Central memory CD8-positive, alpha-beta T cell (primary cell): Measurements from ENCODE around the gene CATSPERB.
"Not testable (repeated sequence)": the region's sequence is repeated elsewhere in the genome, so short reads cannot be mapped to it uniquely, and the experiment has no call there.

Source experiments
- ATAC-seq: fragments of 150-1000 bp; cut with Tn5 transposase; replicated peaks from 2 replicates; pipeline ENCODE4 v1.10.0; 2022; ENCODE audit warnings: mild to moderate bottlenecking, moderate FRiP score, moderate number of reproducible peaks; ENCODE audit not compliant: poor library complexity, severe bottlenecking; ENCODE audit errors: extremely low read depth
- DNase-seq, 2 donors: peaks; one replicate each; pipeline ENCODE4 v3.0.0; 2021; ENCODE audit warnings: low spot score in 2 of 2
- H3K27ac Mint-ChIP-seq: one replicate; pipeline ENCODE4 v1.8.0; 2022; ENCODE audit warnings: low read depth, mild to moderate bottlenecking, moderate library complexity, mixed read lengths
- H3K27me3 Mint-ChIP-seq: one replicate; pipeline ENCODE4 v1.8.0; 2022; ENCODE audit warnings: mixed read lengths
- H3K36me3 Mint-ChIP-seq: one replicate; pipeline ENCODE4 v1.8.0; 2022; ENCODE audit warnings: mild to moderate bottlenecking, moderate library complexity, mixed read lengths; ENCODE audit not compliant: insufficient read depth
- H3K4me1 Mint-ChIP-seq: one replicate; pipeline ENCODE4 v1.8.0; 2022; ENCODE audit warnings: mixed read lengths
- H3K4me3 Mint-ChIP-seq: one replicate; pipeline ENCODE4 v1.8.0; 2022; ENCODE audit warnings: mild to moderate bottlenecking, moderate library complexity, mixed read lengths
- H3K9me3 Mint-ChIP-seq: one replicate; pipeline ENCODE4 v1.8.0; 2022; ENCODE audit warnings: mixed read lengths

The CATSPERB gene

GRCh38 chr14:91554535-91555332 lies 177.2 kb downstream of the CATSPERB start:
- Mint-ChIP-seq H3K27me3 (no peaks in the 10 kb centered on the region), H3K4me3 (no peak overlapping the region), H3K9me3 (no peaks in the 10 kb centered on the region), H3K27ac (no peak overlapping the region), H3K36me3 (no peaks in the 10 kb centered on the region), H3K4me1 (no peaks in the 10 kb centered on the region)
- DNase-seq (no peak), ATAC-seq (no peak)

- Mint-ChIP-seq H3K36me3 (no peaks in the 10 kb centered on the region), H3K27me3 (peaks cover 24% of the 10 kb centered on the region), H3K27ac (no peak overlapping the region), H3K4me1 (no peaks in the 10 kb centered on the region), H3K4me3 (no peak overlapping the region), H3K9me3 (no peaks in the 10 kb centered on the region)
- DNase-seq, result no peak
- ATAC-seq, result no peak
Measured at GRCh38 chr14:91548108-91548507, 183.8 kb downstream of the CATSPERB start.

GRCh38 chr14:91545946-91546716 lies 185.8 kb downstream of the CATSPERB start:
- no peak overlapping the region for H3K4me3 Mint-ChIP-seq

GRCh38 chr14:91545204-91545603 lies 186.7 kb downstream of the CATSPERB start:
- peaks cover 40% of the 10 kb centered on the region for H3K27me3 Mint-ChIP-seq
- DNase-seq (no peak), ATAC-seq (no peak)
- peaks cover 19% of the 10 kb centered on the region for H3K9me3 Mint-ChIP-seq
- H3K4me1 Mint-ChIP-seq, result no peaks in the 10 kb centered on the region
- H3K36me3 Mint-ChIP-seq, result no peaks in the 10 kb centered on the region
- H3K27ac Mint-ChIP-seq, result no peak overlapping the region
- no peak overlapping the region for H3K4me3 Mint-ChIP-seq

More at GRCh38 chr14:91545946-91546716, 185.8 kb downstream of the CATSPERB start:
- DNase-seq, result no peak
- Mint-ChIP-seq H3K4me1 (no peaks in the 10 kb centered on the region), H3K9me3 (peaks cover 11% of the 10 kb centered on the region), H3K36me3 (no peaks in the 10 kb centered on the region), H3K27me3 (peaks cover 33% of the 10 kb centered on the region), H3K27ac (no peak overlapping the region)
- ATAC-seq, result no peak

DNA sequence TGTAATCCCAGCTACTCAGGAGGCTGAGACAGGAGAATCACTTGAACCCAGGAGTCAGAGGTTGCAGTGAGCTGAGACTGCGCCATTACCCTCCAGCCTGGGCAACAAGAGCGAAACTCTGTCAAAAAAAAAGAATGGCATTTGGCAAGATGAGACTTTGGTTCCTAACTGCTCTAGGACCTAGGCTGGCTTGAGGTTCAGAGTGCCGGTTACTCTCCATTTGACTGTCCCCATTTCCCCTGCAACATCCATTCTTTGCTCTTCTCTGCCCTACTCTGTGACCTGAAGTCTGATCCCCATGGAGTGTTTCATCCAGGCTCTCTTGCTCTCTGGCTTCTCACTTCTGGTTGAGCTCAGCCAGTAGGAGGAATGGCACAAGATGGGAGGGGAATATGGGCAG lies 195.6 kb downstream of the CATSPERB start:
- Mint-ChIP-seq H3K4me3 (no peak overlapping the region), H3K36me3 (no peaks in the 10 kb centered on the region), H3K4me1 (no peaks in the 10 kb centered on the region), H3K27me3 (peaks cover 38% of the 10 kb centered on the region), H3K9me3 (peaks cover 15% of the 10 kb centered on the region), H3K27ac (no peak overlapping the region)
- ATAC-seq (no peak), DNase-seq (no peak)

- ATAC-seq, H3K27ac Mint-ChIP-seq, H3K4me3 Mint-ChIP-seq, DNase-seq, H3K4me1 Mint-ChIP-seq, H3K36me3 Mint-ChIP-seq, H3K9me3 Mint-ChIP-seq: not testable (repeated sequence)
- peaks cover 36% of the 10 kb centered on the region for H3K27me3 Mint-ChIP-seq
Measured at GRCh38 chr14:91534059-91534458, 197.8 kb downstream of the CATSPERB start.

- ATAC-seq, result no peak
- no peak for DNase-seq
- H3K27me3 Mint-ChIP-seq, result peaks cover 36% of the 10 kb centered on the region
- no peaks in the 10 kb centered on the region for H3K4me1 Mint-ChIP-seq
- H3K4me3 Mint-ChIP-seq, result no peak overlapping the region
- H3K27ac Mint-ChIP-seq, result no peak overlapping the region
- no peaks in the 10 kb centered on the region for H3K36me3 Mint-ChIP-seq
- H3K9me3 Mint-ChIP-seq, result no peaks in the 10 kb centered on the region
Measured at GRCh38 chr14:91533623-91534022, 198.3 kb downstream of the CATSPERB start.
